Panc1 (cell line): ENCODE measurements around the gene CDK5RAP2. TPM values are rescaled to one million over a fixed set of nuclear protein-coding genes. Genes with fewer than 3 reads are reported as not detected.

Experiments used
- ATAC-seq: fragments of 200-7000 bp; cut with Tn5 transposase; 2 replicates; pipeline ENCODE4 v1.9.1; 2020; ENCODE audit warnings: mild to moderate bottlenecking, moderate library complexity
- BruUV-seq: library from RNA; stranded (reverse); fragments of 400-500 nt; replicated peaks from 2 replicates; lab custom pipeline; 2021; lab: Mats Ljungman, UMichigan
- CTCF ChIA-PET: fragments of 300-600 bp; sonication (Branson Sonifier 250); formaldehyde crosslinking; loops from one replicate; lab custom pipeline; 2022; ENCODE audit warnings: antibody characterized with exemption; lab: Charles Lee
- POLR2A ChIA-PET: fragments of 300-600 bp; sonication (Branson Sonifier 250); formaldehyde crosslinking; loops from one replicate; lab custom pipeline; 2022; ENCODE audit warnings: antibody characterized with exemption; lab: Charles Lee
- DNase-seq: peaks from one replicate; pipeline ENCODE4 v3.0.0-alpha.2; 2010; ENCODE audit warnings: low read depth, low spot score
- H3K27ac ChIP-seq: 2 replicates; pipeline ENCODE4 v1.5.1; 2011; ENCODE audit warnings: mild to moderate bottlenecking, low read length, inconsistent platforms
- H3K27me3 ChIP-seq: fragments of 200-500 bp; sonication (Bioruptor generic); 2 replicates; pipeline ENCODE4 v1.6.0; 2014; ENCODE audit warnings: low read length, inconsistent platforms; ENCODE audit not compliant: control insufficient read depth, insufficient read depth
- H3K36me3 ChIP-seq: fragments of 200-500 bp; sonication (Bioruptor generic); 2 replicates; pipeline ENCODE4 v1.5.1; 2014; ENCODE audit warnings: inconsistent platforms, mild to moderate bottlenecking, low read length, moderate library complexity; ENCODE audit not compliant: control insufficient read depth, insufficient read depth
- H3K4me1 ChIP-seq: 2 replicates; pipeline ENCODE4 v1.5.1; 2011; ENCODE audit warnings: inconsistent platforms, mild to moderate bottlenecking, low read length, moderate library complexity; ENCODE audit not compliant: control insufficient read depth, insufficient read depth
- H3K4me3 ChIP-seq, 2 experiments: 2 replicates each; pipeline ENCODE4 v1.5.1; 2011 to 2012; ENCODE audit warnings: low read depth in 2 of 2, low read length in 2 of 2, mild to moderate bottlenecking in 2 of 2, inconsistent platforms in 1 of 2, moderate library complexity in 1 of 2
- H3K9me3 ChIP-seq: fragments of 200-500 bp; sonication (Bioruptor generic); 2 replicates; pipeline ENCODE4 v1.5.1; 2014; ENCODE audit warnings: low read depth, mild to moderate bottlenecking, inconsistent platforms, low read length, moderate library complexity; ENCODE audit not compliant: control insufficient read depth, insufficient read depth
- CTCF ChIP-seq: fragments of 450-650 bp; IDR thresholded peaks from 2 replicates; pipeline ENCODE4 v1.5.1; 2017; ENCODE audit warnings: mild to moderate bottlenecking
- POLR2AphosphoS5 ChIP-seq: IDR thresholded peaks from 2 replicates; pipeline ENCODE4 v1.6.1; 2012; ENCODE audit warnings: mild to moderate bottlenecking, low read depth, low read length, moderate library complexity
- REST ChIP-seq, 2 experiments: IDR thresholded peaks; 2 replicates each; pipeline ENCODE4 v1.6.1; 2011 to 2012; ENCODE audit warnings: low read depth in 2 of 2, control low read depth in 1 of 2, low read length in 1 of 2, mild to moderate bottlenecking in 1 of 2, moderate library complexity in 1 of 2; ENCODE audit not compliant: insufficient read depth in 1 of 2
- SIN3A ChIP-seq: IDR thresholded peaks from 2 replicates; pipeline ENCODE4 v1.6.1; 2012; ENCODE audit warnings: low read depth, mild to moderate bottlenecking, low read length, moderate library complexity, borderline replicate concordance; ENCODE audit not compliant: insufficient read depth
- TCF7L2 ChIP-seq: IDR thresholded peaks from 2 replicates; pipeline ENCODE4 v1.6.1; 2011; ENCODE audit warnings: mild to moderate bottlenecking, low read depth, low read length, inconsistent platforms
- in situ Hi-C: cut with HindIII; loops from 2 replicates; pipeline ENCODE4 v1.10.0; 2016; ENCODE audit warnings: low sequenced_read_pairs, low pct_unique_long_range_greater_than_20kb
- intact Hi-C: fragments of 100-400 bp; cut with micrococcal nuclease; formaldehyde crosslinking; loops from one replicate; pipeline ENCODE4 v1.10.0; 2022; ENCODE audit not compliant: unreplicated experiment
- total RNA-seq: library from RNA; stranded (reverse); gene quantifications from one replicate; pipeline ENCODE4 v1.2.1, GENCODE V29; 2021; ENCODE audit not compliant: unreplicated experiment

CDK5RAP2 gene
- total RNA-seq, 1 experiment from 2014 or later: 47.7 TPM

- no peak for TF ChIP-seq POLR2AphosphoS5
- no peak for TF ChIP-seq CTCF
- no peak for TF ChIP-seq TCF7L2
- TF ChIP-seq SIN3A: no peak
- TF ChIP-seq REST (IDR thresholded peaks at IDR 0.05; ENCODE audit: insufficient read depth in 1 of 2, low read depth in 2 of 2, low read length in 1 of 2): no peak
- Histone ChIP-seq H3K27ac (no peak overlapping the region), H3K9me3 (no peaks in the 10 kb centered on the region), H3K27me3 (no peaks in the 10 kb centered on the region), H3K36me3 (peaks cover 2% of the 10 kb centered on the region; the same call in 1 of the 2 replicates), H3K4me1 (no peaks in the 10 kb centered on the region), H3K4me3 (no peak overlapping the region)
- CTCF ChIA-PET: no interaction called here
- in situ Hi-C loops: no loop called here
- ATAC-seq (no peak), DNase-seq (no peak)
- POLR2A ChIA-PET: no interaction called here
- intact Hi-C loops: no loop called here
- BruUV-seq: no TSS peak
Observed at GRCh38 chr9:120436446-120436845, 143.5 kb downstream of the CDK5RAP2 start.

- ChIA-PET CTCF (no interaction called here), POLR2A (no interaction called here)
- Histone ChIP-seq H3K36me3 (peaks cover 2% of the 10 kb centered on the region; the same call in 1 of the 2 replicates), H3K9me3 (no peaks in the 10 kb centered on the region), H3K4me1 (no peaks in the 10 kb centered on the region), H3K27ac (no peak overlapping the region), H3K27me3 (no peaks in the 10 kb centered on the region), H3K4me3 (no peak overlapping the region)
- TF ChIP-seq REST (IDR thresholded peaks at IDR 0.05; ENCODE audit: insufficient read depth in 1 of 2, low read depth in 2 of 2, low read length in 1 of 2) (no peak), SIN3A (no peak), TCF7L2 (no peak), POLR2AphosphoS5 (no peak), CTCF (no peak)
- DNase-seq (no peak), ATAC-seq (no peak)
- intact Hi-C loops (no loop called here), in situ Hi-C loops (no loop called here)
- BruUV-seq: no TSS peak
Observed at GRCh38 chr9:120435091-120435490, 144.9 kb downstream of the CDK5RAP2 start.
